NOMO-1 treated with dmso at 0.1 percent for 144 hours (cell line): Measurements from ENCODE around the gene SCRG1.

Source experiments
- DNase-seq: peaks from one replicate; lab custom pipeline; 2025; ENCODE audit not compliant: unreplicated experiment; lab: John Stamatoyannopoulos, UW

The SCRG1 gene

GRCh38 chr4:173365359-173365996 lies 33.4 kb downstream of the SCRG1 start:
- DNase-seq = no peak

GRCh38 chr4:173362666-173363065 lies 36.2 kb downstream of the SCRG1 start:
- DNase-seq = no peak

GRCh38 chr4:173360587-173361221 lies 38.2 kb downstream of the SCRG1 start:
- no peak for DNase-seq

- DNase-seq = no peak
Observed at GRCh38 chr4:173357939-173358338, 41.0 kb downstream of the SCRG1 start.

GRCh38 chr4:173347467-173347866 lies 51.4 kb downstream of the SCRG1 start:
- DNase-seq = no peak

- no peak for DNase-seq
Observed at GRCh38 chr4:173346074-173346473, 52.8 kb downstream of the SCRG1 start.

- DNase-seq = no peak
Observed at GRCh38 chr4:173345648-173346047, 53.3 kb downstream of the SCRG1 start.

GRCh38 chr4:173343832-173344397 lies 55.0 kb downstream of the SCRG1 start:
- DNase-seq = no peak

GRCh38 chr4:173337463-173337862 lies 61.5 kb downstream of the SCRG1 start:
- DNase-seq = no peak

- DNase-seq = peak; percentile 58
Observed at GRCh38 chr4:173334891-173335752, 63.8 kb downstream of the SCRG1 start.
